KG1 (cell line): ENCODE data around the gene ZNF213.
"Not testable (repeated sequence)": the region's sequence is repeated elsewhere in the genome, so short reads cannot be mapped to it uniquely, and the experiment has no call there.

Source experiments
- DNase-seq: peaks from one replicate; lab custom pipeline; 2025; lab: John Stamatoyannopoulos, UW

ZNF213 gene

DNA sequence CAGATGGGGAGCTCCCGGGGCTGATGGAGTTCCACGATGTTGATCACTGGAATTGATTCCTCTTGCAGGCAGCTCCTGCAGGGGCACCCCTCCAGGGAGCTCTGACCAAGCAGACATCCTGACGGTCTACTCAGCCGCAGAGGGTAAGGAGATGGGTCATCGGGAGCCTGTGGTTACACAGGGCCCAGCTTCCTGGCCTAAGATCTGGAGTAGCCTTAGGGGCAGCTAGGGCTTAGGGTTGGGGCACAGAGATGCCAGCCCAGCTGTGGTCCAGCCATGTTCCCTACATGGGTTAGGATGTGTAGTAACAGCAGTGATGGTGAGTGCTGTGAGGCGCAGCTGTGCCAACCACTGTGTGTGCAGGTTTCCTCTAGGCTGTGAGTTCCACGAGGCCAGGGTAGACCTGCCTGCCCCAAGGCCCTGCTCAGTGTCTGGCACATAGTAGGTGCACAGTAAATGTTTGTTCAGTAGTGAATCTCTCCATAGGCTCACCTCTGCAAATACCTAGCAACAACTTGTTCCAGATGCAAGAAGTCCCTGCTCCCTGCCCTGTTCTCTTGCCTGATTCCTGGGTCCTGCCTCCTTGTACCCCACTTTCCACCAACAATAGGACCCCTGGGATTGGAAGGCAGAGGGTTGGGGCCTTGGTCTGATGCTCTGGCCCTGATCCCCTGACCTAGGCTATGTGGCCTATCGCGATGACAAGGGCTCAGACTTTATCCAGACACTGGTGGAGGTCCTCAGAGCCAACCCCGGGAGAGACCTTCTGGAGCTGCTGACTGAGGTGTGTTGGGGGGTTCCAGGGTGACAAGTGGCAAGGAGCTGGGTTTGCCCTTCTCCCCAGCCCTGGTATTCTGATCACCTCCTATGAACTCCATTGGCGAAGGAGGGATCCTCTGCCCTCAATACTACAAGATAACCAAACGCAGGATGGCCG lies 13.7 kb downstream of the ZNF213 start:
- DNase-seq, result no peak

GRCh38 chr16:3149193-3149530 lies 14.3 kb downstream of the ZNF213 start:
- DNase-seq, result no peak

DNA sequence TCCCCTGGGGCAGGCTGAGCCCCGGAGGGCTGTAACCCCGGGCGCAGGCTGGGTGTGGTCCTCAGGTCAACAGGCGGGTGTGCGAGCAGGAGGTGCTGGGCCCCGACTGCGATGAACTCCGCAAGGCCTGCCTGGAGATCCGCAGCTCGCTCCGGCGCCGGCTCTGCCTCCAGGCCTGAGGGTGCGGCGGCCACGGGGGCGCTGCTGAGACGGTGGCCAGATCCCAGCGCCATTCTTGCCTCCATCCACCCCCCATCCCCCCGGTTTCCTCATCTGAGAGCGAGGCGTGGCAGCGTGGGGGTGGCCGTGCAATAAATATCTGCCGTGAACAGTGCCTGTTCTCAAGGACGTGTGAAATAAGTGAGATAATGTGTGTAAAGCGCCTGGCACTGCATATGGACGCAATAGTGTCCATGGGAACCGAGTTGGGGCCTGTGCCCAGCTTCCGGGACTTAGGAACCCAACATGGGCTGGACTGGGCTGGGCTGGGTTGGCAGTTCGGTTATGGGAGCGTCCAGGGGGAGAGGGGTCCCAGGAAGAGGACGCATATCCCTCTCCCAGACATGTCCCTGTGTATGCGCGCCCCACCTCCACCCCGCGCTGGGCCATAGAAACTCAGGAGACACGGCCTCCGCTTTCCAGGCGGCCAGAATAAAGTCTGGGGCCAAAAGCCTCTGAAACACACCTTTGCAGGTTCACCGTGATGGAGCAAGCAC lies 15.0 kb downstream of the ZNF213 start:
- DNase-seq, result peak; percentile 26

- peak; percentile 99 for DNase-seq
These were observed 15.8 kb downstream of the ZNF213 start for GRCh38 chr16:3150346-3151218.

- peak; percentile 41 for DNase-seq
These were observed 17.1 kb downstream of the ZNF213 start for GRCh38 chr16:3152027-3152276.

DNA sequence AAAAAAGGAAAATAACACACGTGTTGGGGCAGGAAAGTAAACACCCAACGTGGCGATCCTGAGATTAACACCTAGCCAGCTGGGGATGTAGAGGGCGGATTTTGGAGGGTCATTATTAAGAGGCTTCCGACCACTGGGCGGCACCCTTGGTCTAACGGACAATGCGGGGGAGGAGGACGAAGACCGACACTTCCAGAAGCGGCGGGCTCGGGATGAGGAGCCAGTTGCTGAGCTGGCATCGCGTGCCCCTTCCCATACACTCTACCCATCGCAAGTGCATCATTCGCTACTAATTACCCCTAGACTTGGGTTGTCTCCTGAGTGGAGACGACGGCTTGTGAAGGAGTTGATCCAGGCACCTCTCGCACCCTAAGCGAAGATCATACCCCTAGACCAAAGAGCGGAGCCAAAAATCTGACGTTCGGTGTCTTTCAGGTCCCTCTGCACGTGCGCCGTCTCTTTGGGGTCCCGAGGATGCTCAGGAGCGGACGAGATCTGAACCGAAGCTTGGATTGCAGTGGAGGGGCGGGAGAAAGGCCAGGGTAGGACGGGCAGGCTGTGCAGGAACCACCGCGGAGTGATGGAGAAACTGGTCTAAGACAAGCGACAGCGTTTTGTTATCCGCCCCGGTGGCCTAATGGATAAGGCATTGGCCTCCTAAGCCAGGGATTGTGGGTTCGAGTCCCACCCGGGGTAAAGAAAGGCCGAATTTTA lies 17.6 kb downstream of the ZNF213 start:
- peak; percentile 89 for DNase-seq

- no peak for DNase-seq
These were observed 18.2 kb downstream of the ZNF213 start for GRCh38 chr16:3152991-3153368.

GRCh38 chr16:3155181-3155580 lies 20.4 kb downstream of the ZNF213 start:
- no peak for DNase-seq

GRCh38 chr16:3155972-3156371 lies 21.1 kb downstream of the ZNF213 start:
- no peak for DNase-seq

GRCh38 chr16:3157229-3158025 lies 22.6 kb downstream of the ZNF213 start:
- DNase-seq, result peak; percentile 75

GRCh38 chr16:3158026-3158509 lies 23.2 kb downstream of the ZNF213 start:
- DNase-seq, result no peak

DNA sequence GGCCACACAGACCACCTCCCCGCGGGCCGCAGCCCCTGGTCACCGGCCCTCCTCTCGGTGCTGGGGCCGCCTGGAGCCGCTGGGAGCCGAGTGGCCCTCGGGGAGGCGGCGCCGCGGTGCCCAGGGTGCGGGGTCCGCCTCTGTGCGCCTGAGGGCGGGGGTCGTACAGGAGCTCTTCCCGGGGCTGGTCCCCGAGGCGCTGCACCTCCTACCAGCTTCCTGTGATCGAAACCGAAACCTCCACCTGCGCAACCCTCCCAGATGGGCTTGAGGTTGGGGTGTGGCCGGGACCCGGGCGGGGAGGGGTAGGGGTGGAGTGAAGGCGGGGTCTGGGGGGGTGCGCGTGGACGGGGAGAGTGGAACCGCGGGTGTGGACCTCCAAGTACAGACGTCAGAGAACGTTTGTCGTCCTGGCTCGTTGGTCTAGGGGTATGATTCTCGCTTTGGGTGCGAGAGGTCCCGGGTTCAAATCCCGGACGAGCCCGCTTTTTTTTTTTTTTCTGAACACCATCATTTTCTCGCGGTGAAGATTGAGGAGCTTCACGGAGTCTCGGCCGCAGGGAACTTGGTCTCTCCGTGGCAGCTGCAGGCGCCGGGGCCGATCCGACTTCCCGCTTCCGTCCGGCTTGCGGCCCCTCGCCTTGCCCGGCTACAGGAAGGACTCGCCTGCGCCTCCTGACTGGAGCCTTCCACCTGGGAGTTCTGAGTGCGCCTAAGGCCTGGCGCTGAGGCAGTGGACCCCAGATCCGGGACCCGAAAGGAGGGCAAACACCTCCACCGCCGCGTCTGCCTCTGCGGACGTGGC lies 23.9 kb downstream of the ZNF213 start:
- peak; percentile 72 for DNase-seq

- no peak for DNase-seq
These were observed 26.6 kb downstream of the ZNF213 start for GRCh38 chr16:3161235-3162018.

GRCh38 chr16:3164121-3164991 lies 29.5 kb downstream of the ZNF213 start:
- DNase-seq, result no peak

GRCh38 chr16:3165111-3165822 lies 30.4 kb downstream of the ZNF213 start:
- DNase-seq, result no peak

DNA sequence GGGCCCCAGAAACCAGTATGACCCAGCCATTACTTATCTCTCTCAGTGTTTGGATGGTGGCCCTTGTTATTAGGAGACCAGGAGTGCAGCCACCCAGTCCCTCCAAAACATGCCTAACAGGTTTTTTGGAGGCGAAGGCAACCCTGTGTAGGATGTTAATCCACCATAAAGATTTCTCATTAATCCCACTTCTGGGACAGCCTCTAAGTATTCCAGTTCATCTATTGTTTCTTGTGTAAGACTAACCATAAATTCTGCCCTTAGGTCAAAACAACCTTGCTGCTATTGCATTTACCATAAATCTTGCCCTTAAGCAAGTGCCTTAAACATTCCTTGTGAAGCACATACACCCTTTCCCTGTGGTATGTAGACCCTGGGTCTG lies 31.7 kb downstream of the ZNF213 start:
- DNase-seq, result no peak

DNA sequence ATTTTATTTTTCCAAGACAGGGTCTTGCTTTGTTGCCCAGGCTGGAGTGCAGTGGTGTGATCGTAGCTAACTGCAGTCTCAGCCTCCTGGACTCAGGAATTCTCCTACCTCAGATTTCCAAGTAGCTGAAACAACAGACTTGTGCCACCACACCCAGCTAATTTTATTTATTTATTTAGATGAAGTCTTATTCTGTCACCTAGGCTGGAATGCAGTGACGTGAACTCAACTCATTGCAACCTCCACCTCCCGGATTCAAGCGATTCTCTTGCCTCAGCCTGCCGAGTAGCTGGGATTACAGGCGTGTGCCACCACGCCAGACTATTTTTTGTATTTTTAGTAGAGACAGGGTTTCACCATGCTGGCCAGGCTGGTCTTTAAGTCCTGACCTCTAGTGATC lies 33.9 kb downstream of the ZNF213 start:
- not testable (repeated sequence) for DNase-seq
